ENCODE measurements around the gene BMPR1B.

BMPR1B gene

DNA sequence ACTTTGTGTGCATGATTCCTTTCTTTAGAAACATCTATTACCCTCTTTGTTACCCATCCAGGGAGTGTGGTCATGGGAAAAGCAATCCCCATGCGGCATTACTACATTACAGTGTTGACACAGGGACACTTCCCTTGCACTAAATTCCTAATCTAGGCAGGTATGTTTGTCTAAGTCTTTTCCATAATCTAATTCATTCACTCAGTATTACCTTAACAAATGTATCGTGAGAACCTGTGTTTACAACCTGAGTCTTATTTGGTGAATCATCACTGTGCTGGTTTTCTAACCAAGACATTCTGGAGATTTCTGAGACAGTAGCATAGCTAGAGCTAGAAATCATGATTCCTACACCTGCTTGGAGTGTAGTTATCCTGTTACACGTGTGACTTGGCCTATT is 326.8 kb downstream of the BMPR1B start:
- TF ChIP-seq, protein P1, sequence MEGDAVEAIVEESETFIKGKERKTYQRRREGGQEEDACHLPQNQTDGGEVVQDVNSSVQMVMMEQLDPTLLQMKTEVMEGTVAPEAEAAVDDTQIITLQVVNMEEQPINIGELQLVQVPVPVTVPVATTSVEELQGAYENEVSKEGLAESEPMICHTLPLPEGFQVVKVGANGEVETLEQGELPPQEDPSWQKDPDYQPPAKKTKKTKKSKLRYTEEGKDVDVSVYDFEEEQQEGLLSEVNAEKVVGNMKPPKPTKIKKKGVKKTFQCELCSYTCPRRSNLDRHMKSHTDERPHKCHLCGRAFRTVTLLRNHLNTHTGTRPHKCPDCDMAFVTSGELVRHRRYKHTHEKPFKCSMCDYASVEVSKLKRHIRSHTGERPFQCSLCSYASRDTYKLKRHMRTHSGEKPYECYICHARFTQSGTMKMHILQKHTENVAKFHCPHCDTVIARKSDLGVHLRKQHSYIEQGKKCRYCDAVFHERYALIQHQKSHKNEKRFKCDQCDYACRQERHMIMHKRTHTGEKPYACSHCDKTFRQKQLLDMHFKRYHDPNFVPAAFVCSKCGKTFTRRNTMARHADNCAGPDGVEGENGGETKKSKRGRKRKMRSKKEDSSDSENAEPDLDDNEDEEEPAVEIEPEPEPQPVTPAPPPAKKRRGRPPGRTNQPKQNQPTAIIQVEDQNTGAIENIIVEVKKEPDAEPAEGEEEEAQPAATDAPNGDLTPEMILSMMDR (IDR thresholded peaks at IDR 0.05): no peak

DNA sequence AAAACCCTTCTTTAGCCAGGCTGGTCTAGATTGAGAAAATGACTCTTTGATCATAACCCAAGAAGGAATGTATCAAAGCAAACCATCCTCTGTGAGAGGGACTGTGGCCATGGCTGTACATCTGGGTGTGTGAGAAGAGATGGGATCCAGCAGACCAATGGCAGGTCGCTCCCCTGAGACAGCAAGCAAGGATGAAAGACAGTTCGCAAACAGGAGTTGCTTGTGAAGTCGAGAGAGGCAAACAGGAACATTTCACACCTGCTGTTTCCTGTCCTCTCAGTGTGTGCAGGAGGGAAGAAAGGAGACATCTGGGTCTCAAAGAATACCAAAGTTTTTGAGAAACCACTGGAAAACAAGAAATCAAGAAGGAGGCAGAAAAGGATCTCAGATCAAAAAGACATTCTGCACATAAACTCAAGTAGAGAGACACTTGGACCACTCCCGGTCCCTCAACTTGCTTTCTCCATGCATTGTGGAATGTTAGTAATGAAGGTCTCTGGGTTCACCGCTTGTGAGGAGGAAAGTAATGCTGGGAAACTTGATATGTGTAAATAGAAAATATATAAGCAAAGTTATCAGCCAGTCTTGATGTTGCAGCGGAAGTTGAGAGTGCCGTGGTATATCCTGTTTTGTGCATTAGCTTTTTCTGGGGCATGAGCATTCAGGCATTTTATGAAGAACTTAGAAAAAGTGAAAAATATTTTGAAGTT is 327.5 kb downstream of the BMPR1B start:
- TF ChIP-seq, protein P1 (IDR thresholded peaks at IDR 0.05): no peak

DNA sequence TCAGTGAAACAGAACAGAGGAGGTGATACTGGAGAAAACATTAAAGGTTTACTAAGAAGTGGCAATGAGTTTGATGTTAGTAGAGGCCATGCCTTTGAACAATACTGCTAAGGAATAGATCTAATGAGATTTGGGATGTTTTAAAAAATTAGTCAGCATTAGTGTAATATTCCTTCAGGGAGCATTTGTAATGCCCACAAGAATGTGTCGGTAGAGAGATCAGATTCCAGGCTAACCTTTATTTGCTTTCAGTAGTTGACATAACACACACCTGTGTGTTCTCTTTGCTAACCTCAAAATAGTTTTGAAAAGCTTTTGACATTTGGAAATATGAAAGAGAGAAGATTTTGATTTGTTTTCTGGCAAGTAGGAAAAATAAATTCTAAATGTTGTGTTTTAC is 328.8 kb downstream of the BMPR1B start:
- TF ChIP-seq, protein P1 (IDR thresholded peaks at IDR 0.05): no peak

DNA sequence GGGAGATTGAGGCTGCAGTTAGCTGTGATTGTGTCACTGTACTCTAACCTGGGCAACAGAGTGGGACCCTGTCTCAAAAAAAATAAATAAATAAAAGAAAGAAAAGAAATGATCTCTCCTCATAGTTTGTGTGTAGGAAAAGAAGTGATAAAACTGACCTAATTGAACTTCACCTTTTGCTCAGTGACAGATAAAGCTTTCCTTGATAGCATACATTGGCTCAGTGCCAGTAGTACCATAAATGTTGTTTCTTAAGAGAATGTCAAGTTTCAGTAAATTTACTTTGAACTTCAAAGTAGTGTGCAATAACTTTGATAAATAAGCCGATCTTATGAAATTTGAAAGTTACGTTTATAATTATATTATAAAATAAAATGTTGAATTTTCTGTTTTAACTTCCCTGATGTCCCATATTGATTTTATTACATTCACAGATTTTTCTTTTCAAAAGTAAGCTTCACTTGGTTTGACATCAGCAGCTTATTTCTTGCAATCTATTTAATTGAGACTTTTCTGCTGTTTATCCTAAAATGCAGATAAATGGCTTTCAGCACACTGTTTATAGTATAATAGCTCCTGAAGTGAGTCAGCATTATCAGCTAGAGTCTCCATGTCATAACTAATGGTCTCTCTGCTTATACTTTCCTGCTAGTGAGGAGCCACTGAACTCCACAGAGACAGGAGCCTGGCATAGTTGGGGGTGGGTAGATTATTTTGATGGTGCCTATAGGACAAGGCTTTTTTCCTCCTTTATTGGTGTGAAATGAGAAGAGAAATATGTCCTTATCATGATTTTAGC is 330.1 kb downstream of the BMPR1B start:
- TF ChIP-seq, protein P1 (IDR thresholded peaks at IDR 0.05): no peak

DNA sequence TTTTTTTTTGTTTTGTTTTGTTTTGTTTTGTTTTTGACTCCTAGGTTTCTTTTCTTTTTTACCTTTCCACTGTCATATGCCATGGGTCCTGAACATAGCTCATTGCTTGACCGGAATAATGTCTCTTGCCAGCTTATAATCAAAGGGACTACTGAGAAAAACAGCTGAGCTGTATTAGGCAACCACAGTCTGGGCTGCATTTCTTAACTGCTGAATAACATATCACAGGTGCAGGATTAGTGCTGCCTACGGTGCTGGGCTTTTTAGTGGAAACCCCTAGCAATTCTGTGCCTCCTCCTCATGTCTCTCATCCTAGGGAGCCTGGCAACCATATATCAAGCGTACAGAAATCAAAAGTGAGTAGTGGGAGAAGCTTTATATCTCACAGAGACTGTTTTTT is 333.5 kb downstream of the BMPR1B start:
- TF ChIP-seq, protein P1 (IDR thresholded peaks at IDR 0.05): no peak

DNA sequence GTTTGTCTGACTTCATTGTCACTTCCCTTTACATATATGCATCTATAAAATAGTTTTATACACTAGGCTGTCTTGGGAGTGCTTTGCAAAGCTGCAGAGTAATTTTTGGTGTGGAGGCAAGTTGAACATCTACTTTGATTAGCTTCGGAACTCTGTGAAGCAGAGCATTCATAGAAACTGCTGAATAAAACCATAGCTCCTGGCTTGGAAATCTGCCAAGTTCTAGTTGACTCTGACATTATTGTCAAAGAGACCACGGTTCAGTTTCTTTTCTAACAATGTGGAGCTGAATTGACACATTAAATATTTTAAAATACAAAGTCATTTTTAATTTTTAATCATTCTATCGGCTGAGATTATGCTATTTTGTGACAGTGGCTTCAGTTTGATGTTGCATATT is 335.0 kb downstream of the BMPR1B start:
- TF ChIP-seq, protein P1 (IDR thresholded peaks at IDR 0.05): no peak

DNA sequence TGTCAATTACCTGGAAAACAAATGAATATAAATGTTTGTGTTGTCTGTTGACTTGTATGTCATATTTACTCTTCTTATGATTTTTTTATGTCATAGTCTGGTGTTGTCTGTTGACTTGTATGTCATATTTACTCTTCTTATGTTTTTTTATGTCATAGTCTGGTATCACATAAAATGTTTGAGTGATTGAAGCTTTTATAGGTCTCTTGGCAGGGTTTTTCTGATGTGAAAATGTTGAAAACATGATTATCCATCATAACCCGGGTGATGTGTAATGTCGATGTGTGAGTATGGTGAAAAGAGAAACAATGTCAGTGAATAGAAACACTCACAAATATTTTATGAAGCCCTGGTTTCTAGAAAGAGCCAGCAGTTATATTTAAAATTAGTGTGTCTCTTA is 335.7 kb downstream of the BMPR1B start:
- TF ChIP-seq, protein P1 (IDR thresholded peaks at IDR 0.05): no peak

All from LNCAP (cell line).